GM23338 (cell line): ENCODE results near the gene ERC2. TPM values are rescaled to one million over a fixed set of nuclear protein-coding genes. Genes with fewer than 3 reads are reported as not detected.

Experiments used
- ATAC-seq: fragments of 200-7000 bp; cut with Tn5 transposase; 3 replicates; pipeline ENCODE4 v1.9.1; 2020
- DNase-seq: peaks from one replicate; pipeline ENCODE4 v3.0.0-alpha.2; 2015; ENCODE audit warnings: low spot score
- H2AFZ ChIP-seq: fragments of 200-600 bp; sonication (generic); 2 replicates; pipeline ENCODE4 v1.8.0; 2016; ENCODE audit warnings: antibody characterized with exemption, mild to moderate bottlenecking, moderate library complexity
- H3F3A ChIP-seq: fragments of 200-600 bp; sonication (generic); replicated peaks from 2 replicates; pipeline ENCODE4 v1.8.0; 2017; ENCODE audit warnings: antibody characterized with exemption, mixed run types, low read depth
- H3K27ac ChIP-seq: fragments of 200-600 bp; sonication (generic); 2 replicates; pipeline ENCODE4 v1.6.1; 2016; ENCODE audit warnings: low read depth
- H3K27me3 ChIP-seq: fragments of 200-600 bp; sonication (generic); 2 replicates; pipeline ENCODE4 v1.8.0; 2016; ENCODE audit warnings: mild to moderate bottlenecking, mixed run types, moderate library complexity; ENCODE audit not compliant: insufficient read depth
- H3K36me3 ChIP-seq: fragments of 200-600 bp; sonication (generic); 2 replicates; pipeline ENCODE4 v1.8.0; 2016; ENCODE audit warnings: mild to moderate bottlenecking; ENCODE audit not compliant: insufficient read depth
- H3K4me1 ChIP-seq: fragments of 200-600 bp; sonication (generic); 2 replicates; pipeline ENCODE4 v1.8.0; 2016; ENCODE audit warnings: mild to moderate bottlenecking, moderate library complexity; ENCODE audit not compliant: insufficient read depth
- H3K4me2 ChIP-seq: fragments of 200-600 bp; sonication (generic); 2 replicates; pipeline ENCODE4 v1.7.1; 2017; ENCODE audit warnings: mixed run types
- H3K4me3 ChIP-seq: fragments of 200-600 bp; sonication (generic); 2 replicates; pipeline ENCODE4 v1.6.1; 2016; ENCODE audit warnings: mixed run types
- H3K79me2 ChIP-seq: fragments of 200-600 bp; sonication (generic); replicated peaks from 2 replicates; pipeline ENCODE4 v1.8.0; 2017; ENCODE audit warnings: mild to moderate bottlenecking; ENCODE audit not compliant: insufficient read depth
- H3K9me2 ChIP-seq: fragments of 200-600 bp; sonication (generic); 2 replicates; pipeline ENCODE4 v1.8.0; 2017; ENCODE audit not compliant: insufficient read depth
- H4K20me1 ChIP-seq: fragments of 200-600 bp; sonication (generic); replicated peaks from 2 replicates; pipeline ENCODE4 v1.8.0; 2017; ENCODE audit warnings: mild to moderate bottlenecking; ENCODE audit not compliant: insufficient read depth
- H3K27ac Mint-ChIP-seq: 2 replicates; pipeline ENCODE4 v1.8.0; 2020; ENCODE audit warnings: inconsistent platforms, mild to moderate bottlenecking, moderate library complexity, mixed read lengths
- H3K27me3 Mint-ChIP-seq: 3 replicates; pipeline ENCODE4 v1.8.0; 2022; ENCODE audit warnings: low read depth, mild to moderate bottlenecking, moderate library complexity, mixed read lengths, inconsistent platforms; ENCODE audit not compliant: insufficient read depth, poor library complexity
- H3K36me3 Mint-ChIP-seq: 3 replicates; pipeline ENCODE4 v1.8.0; 2021; ENCODE audit warnings: low read depth, mild to moderate bottlenecking, inconsistent platforms, moderate library complexity, mixed read lengths
- H3K4me1 Mint-ChIP-seq: 3 replicates; pipeline ENCODE4 v1.8.0; 2020; ENCODE audit warnings: mild to moderate bottlenecking, inconsistent platforms, mixed read lengths
- H3K4me3 Mint-ChIP-seq: 3 replicates; pipeline ENCODE4 v1.8.0; 2021; ENCODE audit warnings: moderate library complexity, mild to moderate bottlenecking, inconsistent platforms, mixed read lengths
- H3K9me3 Mint-ChIP-seq: 3 replicates; pipeline ENCODE4 v1.8.0; 2020; ENCODE audit warnings: moderate library complexity, mild to moderate bottlenecking, inconsistent platforms, mixed read lengths
- CREB1 ChIP-seq: fragments of 250-450 bp; sonication (Bioruptor Pico); IDR thresholded peaks from 2 replicates; pipeline ENCODE4 v1.5.0; 2020; ENCODE audit warnings: low read depth, mild to moderate bottlenecking, moderate library complexity
- CTCF ChIP-seq, 2 experiments: fragments of 200-600 bp in 1 of 2; sonication (generic) in 1 of 2; conservative IDR thresholded peaks; 2 replicates each; pipeline versions ENCODE4 v1.5.1 to v1.6.1; 2016 to 2017; ENCODE audit warnings: antibody characterized with exemption in 2 of 2, low read depth in 2 of 2, mild to moderate bottlenecking in 2 of 2, moderate library complexity in 1 of 2
- ETS1 ChIP-seq: IDR thresholded peaks from 2 replicates; pipeline ENCODE4 v1.6.1; 2016; ENCODE audit warnings: antibody characterized with exemption
- EZH2 ChIP-seq: fragments of 200-600 bp; sonication (generic); IDR thresholded peaks from one replicate; pipeline ENCODE4 v1.8.0; 2017; ENCODE audit warnings: antibody characterized with exemption, mild to moderate bottlenecking, low read depth; ENCODE audit not compliant: unreplicated experiment
- EZH2phosphoT487 ChIP-seq: fragments of 200-600 bp; sonication (generic); IDR thresholded peaks from one replicate; pipeline ENCODE4 v1.8.1; 2018; ENCODE audit warnings: antibody characterized with exemption; ENCODE audit not compliant: unreplicated experiment
- JUNB ChIP-seq: IDR thresholded peaks from one replicate; pipeline ENCODE4 v1.6.1; 2016; ENCODE audit warnings: antibody characterized with exemption; ENCODE audit not compliant: unreplicated experiment
- NANOG ChIP-seq: IDR thresholded peaks from 2 replicates; pipeline ENCODE4 v1.6.1; 2016; ENCODE audit warnings: antibody characterized with exemption, borderline replicate concordance
- POLR2AphosphoS5 ChIP-seq: IDR thresholded peaks from 2 replicates; pipeline ENCODE4 v1.6.1; 2016; ENCODE audit warnings: antibody characterized with exemption, low read depth
- REST ChIP-seq: IDR thresholded peaks from one replicate; pipeline ENCODE4 v1.6.1; 2018; ENCODE audit warnings: antibody characterized with exemption; ENCODE audit not compliant: unreplicated experiment
- STAT1 ChIP-seq: IDR thresholded peaks from one replicate; pipeline ENCODE4 v1.6.1; 2016; ENCODE audit warnings: antibody characterized with exemption; ENCODE audit not compliant: unreplicated experiment
- ZNF114 ChIP-seq: fragments of 250-450 bp; sonication (Bioruptor Pico); IDR thresholded peaks from 2 replicates; pipeline ENCODE4 v1.5.0; 2020; ENCODE audit warnings: mild to moderate bottlenecking, moderate library complexity
- ZNF331 ChIP-seq: fragments of 250-450 bp; sonication (Bioruptor Pico); IDR thresholded peaks from 2 replicates; pipeline ENCODE4 v1.5.0; 2020; ENCODE audit warnings: low read depth, mild to moderate bottlenecking, moderate library complexity
- ZNF462 ChIP-seq: fragments of 250-450 bp; sonication (Bioruptor Pico); IDR thresholded peaks from 2 replicates; pipeline ENCODE4 v1.5.0; 2020; ENCODE audit warnings: mild to moderate bottlenecking, moderate library complexity
- polyA plus RNA-seq: library from polyadenylated mRNA; unstranded; fragments of >200 nt; fragmentation: Nextera tagmentation; extraction: Ambion mirVana; gene quantifications from 2 replicates; pipeline ENCODE4 v1.2.1, GENCODE V29; 2016
- total RNA-seq: library from RNA; depleted of rRNA; stranded (reverse); fragments of >200 nt; shearing (Covaris generic); gene quantifications from 2 replicates; pipeline ENCODE4 v1.2.3, GENCODE V29; 2014

The ERC2 gene
- total and polyA plus RNA-seq, 2 experiments from 2014 or later = 11.8 to 13.7 TPM

- TF ChIP-seq EZH2 = no peak
- TF ChIP-seq EZH2phosphoT487 = no peak
- TF ChIP-seq ZNF462 = no peak
- no peak for TF ChIP-seq CREB1 (CRISPR knock-in tag)
- TF ChIP-seq JUNB = no peak
- TF ChIP-seq CTCF (conservative IDR thresholded peaks at IDR 0.05; ENCODE audit: low read depth in 2 of 2) = no peak
- no peak for TF ChIP-seq STAT1
- TF ChIP-seq NANOG = no peak
- TF ChIP-seq POLR2AphosphoS5 = no peak
- no peak for TF ChIP-seq ZNF331
- no peak for TF ChIP-seq ZNF114
- no peak for TF ChIP-seq ETS1
- TF ChIP-seq REST = no peak
- no peaks in the 10 kb centered on the region for H3K36me3 ChIP-seq
- H3K36me3 Mint-ChIP-seq = peaks cover 14% of the 10 kb centered on the region
- H3K27me3 ChIP-seq = no peaks in the 10 kb centered on the region
- DNase-seq = no peak
- peaks cover 26% of the 10 kb centered on the region for H3K4me1 ChIP-seq
- H3K9me2 ChIP-seq = no peaks in the 10 kb centered on the region
- H3K79me2 ChIP-seq = no peaks in the 10 kb centered on the region
- peaks cover 14% of the 10 kb centered on the region for H3K9me3 Mint-ChIP-seq
- no peaks in the 10 kb centered on the region for H4K20me1 ChIP-seq
- H3K4me3 Mint-ChIP-seq = no peak overlapping the region
- H3K4me1 Mint-ChIP-seq = peaks cover 52% of the 10 kb centered on the region
- no peak overlapping the region for H2AFZ ChIP-seq
- H3K4me2 ChIP-seq = no peak overlapping the region
- H3K27me3 Mint-ChIP-seq = peaks cover 2% of the 10 kb centered on the region
- H3K4me3 ChIP-seq = no peak overlapping the region
- H3K27ac Mint-ChIP-seq = peak overlapping the region; percentile 57; the same call in 1 of the 2 replicates
- H3F3A ChIP-seq = no peaks in the 10 kb centered on the region
- no peak overlapping the region for H3K27ac ChIP-seq
- ATAC-seq = no peak
Observed at GRCh38 chr3:56370991-56371775, 97.1 kb downstream of the ERC2 start.
